Islet of Langerhans (tissue), 1 donor: ENCODE measurements around the gene TMCO4.
A peak's percentile ranks its signal among the peaks of the same experiment; 100 is the strongest.

Experiments
- FAIRE-seq: peaks from one replicate; lab custom pipeline; 2011; peaks lifted over from hg19 to GRCh38; lab: Jason Lieb, UNC

Gene TMCO4

GRCh38 chr1:19775317-19775716 is 24.4 kb downstream of the TMCO4 start:
- FAIRE-seq: no peak

- FAIRE-seq: no peak
Observed at GRCh38 chr1:19774180-19774785, 25.4 kb downstream of the TMCO4 start.

GRCh38 chr1:19773485-19773884 is 26.2 kb downstream of the TMCO4 start:
- no peak for FAIRE-seq

- no peak for FAIRE-seq
Observed at GRCh38 chr1:19772053-19772452, 27.7 kb downstream of the TMCO4 start.

GRCh38 chr1:19771350-19771749 is 28.4 kb downstream of the TMCO4 start:
- FAIRE-seq: no peak

GRCh38 chr1:19770436-19771190 is 29.1 kb downstream of the TMCO4 start:
- no peak for FAIRE-seq

GRCh38 chr1:19769211-19769932 is 30.3 kb downstream of the TMCO4 start:
- FAIRE-seq: no peak

GRCh38 chr1:19768353-19769210 is 31.1 kb downstream of the TMCO4 start:
- no peak for FAIRE-seq

GRCh38 chr1:19765623-19766022 is 34.1 kb downstream of the TMCO4 start:
- no peak for FAIRE-seq

GRCh38 chr1:19764848-19765247 is 34.9 kb downstream of the TMCO4 start:
- no peak for FAIRE-seq

- no peak for FAIRE-seq
Observed at GRCh38 chr1:19762175-19762779, 37.4 kb downstream of the TMCO4 start.

GRCh38 chr1:19759740-19760089 is 40.0 kb downstream of the TMCO4 start:
- no peak for FAIRE-seq

- no peak for FAIRE-seq
Observed at GRCh38 chr1:19758227-19758830, 41.4 kb downstream of the TMCO4 start.

GRCh38 chr1:19757641-19758040 is 42.1 kb downstream of the TMCO4 start:
- no peak for FAIRE-seq

- no peak for FAIRE-seq
Observed at GRCh38 chr1:19756480-19756879, 43.2 kb downstream of the TMCO4 start.

GRCh38 chr1:19754482-19754881 is 45.2 kb downstream of the TMCO4 start:
- FAIRE-seq: no peak

- no peak for FAIRE-seq
Observed at GRCh38 chr1:19752083-19752696, 47.5 kb downstream of the TMCO4 start.

GRCh38 chr1:19750882-19751276 is 48.8 kb downstream of the TMCO4 start:
- no peak for FAIRE-seq

GRCh38 chr1:19750101-19750881 is 49.4 kb downstream of the TMCO4 start:
- FAIRE-seq: peak; percentile 92

GRCh38 chr1:19749685-19750084 is 50.0 kb downstream of the TMCO4 start:
- FAIRE-seq: no peak
